OCI-LY1 (cell line): Measurements from ENCODE around the gene ADAMTS6.

ENCODE experiments used
- CTCF ChIP-seq: fragments of 200-600 bp; sonication (generic), shearing (Covaris generic); IDR thresholded peaks from 2 replicates; pipeline ENCODE4 v1.5.1; 2017; ENCODE audit warnings: mild to moderate bottlenecking, antibody characterized with exemption, low read length, moderate library complexity, mixed read lengths
- EZH2 ChIP-seq: fragments of 200-600 bp; sonication (generic), shearing (Covaris generic); IDR thresholded peaks from 2 replicates; pipeline ENCODE4 v1.8.0; 2017; ENCODE audit warnings: borderline replicate concordance, mixed run types, mild to moderate bottlenecking, antibody characterized with exemption, low read length, moderate library complexity, mixed read lengths

GRCh38 chr5:65126542-65127069 is 355.1 kb downstream of the ADAMTS6 start:
- no peak for TF ChIP-seq CTCF
- no peak for TF ChIP-seq EZH2
